ENCODE results near the gene BICDL1.

DNA sequence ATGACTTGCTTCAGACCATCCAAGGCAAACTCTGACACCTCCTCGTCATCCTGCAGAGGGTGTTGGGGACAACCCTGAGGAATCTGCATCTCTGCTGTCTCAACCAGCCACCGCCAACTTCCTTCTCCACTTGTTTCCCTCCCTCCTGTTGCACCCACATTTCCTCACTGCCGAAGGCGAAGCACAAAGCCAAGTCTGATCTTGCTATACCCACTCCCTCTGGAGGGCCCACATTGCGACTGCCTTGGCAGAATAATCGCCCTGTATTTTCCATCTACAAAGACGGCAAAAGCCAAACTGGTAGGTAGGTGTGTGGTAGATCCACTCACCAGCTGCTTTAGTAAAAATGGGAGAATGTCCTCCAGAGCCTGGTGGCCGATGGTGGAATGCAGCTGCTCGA, 149.3 kb downstream of the BICDL1 start:
- TF ChIP-seq CTCF (IDR thresholded peaks at IDR 0.05) (no peak), POLR2A (IDR thresholded peaks at IDR 0.05) (no peak), EP300 (IDR thresholded peaks at IDR 0.05) (no peak)

Data from suprapubic skin (tissue), 3 donors.